Omental fat pad (tissue), 4 donors: Measurements from ENCODE around the gene TECTB. TPM values are rescaled to one million over a fixed set of nuclear protein-coding genes. Genes with fewer than 3 reads are reported as not detected.

Experiments used
- ATAC-seq: fragments of 150-250 bp; one replicate; pipeline ENCODE4 v1.9.1; 2016; ENCODE audit warnings: mild to moderate bottlenecking, moderate library complexity; ENCODE audit not compliant: low FRiP score
- DNase-seq: peaks from one replicate; pipeline ENCODE4 v3.0.0-alpha.2; 2019; ENCODE audit warnings: low spot score
- CTCF ChIP-seq, 3 donors: fragments of 450-650 bp; IDR thresholded peaks; one replicate each; pipeline ENCODE4 v1.5.1; 2016 to 2017; ENCODE audit warnings: antibody characterized with exemption in 3 of 3, mild to moderate bottlenecking in 3 of 3, moderate library complexity in 2 of 3
- total RNA-seq, 4 donors: library from RNA; depleted of rRNA; stranded (reverse); fragments of >200 nt; gene quantifications; one replicate each; pipeline ENCODE4 v1.1.0, GENCODE V29; 2016

TECTB gene
- not detected for total RNA-seq

GRCh38 chr10:112283100-112283499 lies at the start of gene TECTB:
Gene TECTB, plus strand, starts transcription at chr10:112283400. Its CDS starts 335 bp downstream, at chr10:112283735.
- ATAC-seq = no peak
- TF ChIP-seq CTCF (IDR thresholded peaks at IDR 0.05) = no peak
- DNase-seq = no peak

- DNase-seq (no peak), ATAC-seq (no peak)
- TF ChIP-seq CTCF (IDR thresholded peaks at IDR 0.05) = no peak
Observed at GRCh38 chr10:112235141-112235540, 48.1 kb upstream of the TECTB start.

GRCh38 chr10:112235920-112236319 lies 47.3 kb upstream of the TECTB start:
- no peak for DNase-seq
- no peak for TF ChIP-seq CTCF (IDR thresholded peaks at IDR 0.05)
- ATAC-seq = no peak

- TF ChIP-seq CTCF (IDR thresholded peaks at IDR 0.05) = no peak
- ATAC-seq (no peak), DNase-seq (no peak)
Observed at GRCh38 chr10:112236486-112236885, 46.7 kb upstream of the TECTB start.

GRCh38 chr10:112239347-112239746 lies 43.9 kb upstream of the TECTB start:
- DNase-seq (no peak), ATAC-seq (no peak)
- TF ChIP-seq CTCF (IDR thresholded peaks at IDR 0.05) = no peak

GRCh38 chr10:112240441-112240840 lies 42.8 kb upstream of the TECTB start:
- TF ChIP-seq CTCF (IDR thresholded peaks at IDR 0.05) = no peak
- ATAC-seq (no peak), DNase-seq (no peak)

- ATAC-seq (no peak), DNase-seq (no peak)
- TF ChIP-seq CTCF (IDR thresholded peaks at IDR 0.05) = no peak
Observed at GRCh38 chr10:112241651-112242341, 41.4 kb upstream of the TECTB start.
